GM18502 (cell line): ENCODE measurements around the gene SKAP1.
"Not testable (repeated sequence)": the region's sequence is repeated elsewhere in the genome, so short reads cannot be mapped to it uniquely, and the experiment has no call there.

Experiments used
- ATAC-seq: cut with Tn5 transposase; IDR thresholded peaks from one replicate; pipeline ENCODE4 v1.9.1; 2021; ENCODE audit warnings: mild to moderate bottlenecking; ENCODE audit not compliant: unreplicated experiment, poor library complexity

Gene SKAP1

GRCh38 chr17:48420823-48421222, 9.2 kb downstream of the SKAP1 start:
- ATAC-seq: no peak

DNA sequence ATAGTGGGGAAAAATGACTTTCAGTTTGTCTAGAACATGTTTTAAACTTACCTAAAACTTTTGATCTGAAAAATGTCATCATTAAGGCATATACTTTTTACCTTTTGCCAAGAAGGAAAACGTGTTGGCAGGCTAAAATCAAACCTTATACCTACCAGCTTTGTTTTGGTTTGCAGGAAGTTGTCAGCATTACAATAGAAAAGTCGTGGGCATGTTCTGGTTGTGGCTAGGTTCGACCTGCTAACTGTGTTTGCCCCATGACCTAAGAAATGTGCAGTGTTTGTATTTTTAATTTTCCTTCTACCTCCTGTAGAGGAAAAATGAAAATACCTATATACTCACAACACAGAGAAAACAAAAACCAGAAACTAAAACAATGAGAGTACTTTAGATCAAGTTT, 13.0 kb downstream of the SKAP1 start:
- ATAC-seq: no peak

DNA sequence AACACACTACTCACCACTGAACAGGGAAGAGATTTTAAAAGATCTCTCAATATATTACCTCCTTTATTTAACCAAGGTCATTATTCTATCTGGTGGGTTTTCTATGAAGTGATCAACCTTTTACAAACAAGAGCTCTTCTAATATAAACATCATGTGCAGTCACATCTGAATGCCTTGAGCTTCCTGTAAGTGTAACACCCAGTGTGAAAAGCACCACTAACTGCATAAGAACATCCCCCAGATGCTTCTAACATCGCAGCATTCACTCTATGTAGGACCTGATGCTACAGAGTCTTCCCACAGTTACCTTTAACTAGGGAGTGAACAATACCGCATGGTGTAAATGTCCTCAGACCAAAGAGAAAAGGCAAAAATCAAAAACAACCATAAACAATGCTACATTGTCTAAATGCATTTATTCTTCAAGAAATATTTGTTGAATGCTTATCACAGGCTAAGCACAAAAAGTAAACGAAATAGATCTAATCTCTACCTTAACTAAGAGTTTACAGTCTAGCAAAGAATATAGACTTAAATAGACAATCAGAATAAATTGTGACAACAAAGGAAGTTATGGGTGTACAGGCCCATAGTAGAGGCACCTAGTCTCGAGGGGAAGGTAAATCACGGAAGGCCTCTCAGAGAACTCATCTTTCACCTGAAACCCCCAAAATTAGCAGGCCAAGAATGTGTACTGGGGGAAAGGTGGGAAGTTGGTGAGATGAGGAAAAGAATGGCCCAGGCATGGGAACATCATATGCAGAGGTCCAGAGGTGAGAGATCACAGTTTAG, 16.2 kb downstream of the SKAP1 start:
- no peak for ATAC-seq

GRCh38 chr17:48412841-48413240, 17.2 kb downstream of the SKAP1 start:
- no peak for ATAC-seq

DNA sequence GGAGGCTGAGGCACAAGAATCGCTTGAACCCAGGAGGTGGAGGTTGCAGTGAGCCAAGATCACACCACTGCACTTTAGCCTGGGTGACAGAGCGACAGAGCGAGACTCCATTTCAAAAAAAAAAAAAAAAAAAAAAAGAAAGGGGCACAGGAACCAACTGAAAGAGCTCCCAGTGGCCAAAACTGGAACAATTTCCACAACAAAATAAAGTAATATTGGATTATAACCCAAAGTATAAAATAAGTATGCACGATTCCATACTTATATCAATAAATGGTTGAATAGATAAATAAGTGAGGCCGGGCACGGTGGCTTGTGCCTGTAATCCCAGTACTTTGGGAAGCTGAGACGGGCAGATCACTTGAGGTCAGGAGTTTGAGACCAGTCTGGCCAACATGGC, 19.2 kb downstream of the SKAP1 start:
- ATAC-seq: not testable (repeated sequence)

DNA sequence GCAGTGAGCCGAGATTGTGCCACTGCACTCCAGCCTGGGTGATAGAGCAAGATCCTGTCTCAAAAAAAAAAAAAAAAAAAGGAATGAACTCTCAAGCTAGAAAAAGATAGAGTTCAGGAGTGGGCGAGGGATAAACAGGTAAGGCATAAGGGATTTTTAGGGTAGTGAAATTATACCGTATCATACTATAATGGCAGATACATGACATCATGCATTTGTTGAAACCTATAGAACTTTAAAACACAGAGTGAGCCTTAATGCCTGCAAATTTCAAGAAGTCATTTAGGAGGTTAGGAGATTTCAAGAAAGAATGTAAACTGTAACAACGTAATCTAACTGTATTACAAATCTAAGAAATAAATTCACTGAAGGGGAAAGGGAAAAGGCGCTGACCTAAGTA, 20.4 kb downstream of the SKAP1 start:
- no peak for ATAC-seq

- no peak for ATAC-seq
Observed at GRCh38 chr17:48406936-48407567, 23.0 kb downstream of the SKAP1 start.

- no peak for ATAC-seq
Observed at GRCh38 chr17:48394821-48395220, 35.2 kb downstream of the SKAP1 start.

- ATAC-seq: no peak
Observed at GRCh38 chr17:48393283-48393682, 36.7 kb downstream of the SKAP1 start.

DNA sequence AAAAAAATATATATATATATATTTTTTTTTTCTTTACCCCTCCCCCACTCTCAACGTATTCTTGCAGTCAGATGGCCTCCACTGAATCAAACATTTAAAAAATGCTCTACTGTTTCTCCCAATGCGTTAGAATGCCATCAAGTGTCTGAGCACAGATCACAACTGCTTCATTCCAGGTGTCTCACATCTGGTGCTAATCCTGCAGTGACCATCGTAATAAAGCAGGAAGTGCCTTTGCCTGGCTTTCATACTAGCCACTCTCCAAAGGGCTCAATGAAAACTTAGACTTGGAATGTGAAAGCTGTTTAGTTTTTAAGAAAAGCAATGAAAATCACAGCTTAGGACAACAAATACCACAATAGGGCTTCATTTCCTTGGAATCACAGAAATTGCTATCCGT, 37.2 kb downstream of the SKAP1 start:
- no peak for ATAC-seq

- ATAC-seq: no peak
Observed at GRCh38 chr17:48391444-48391843, 38.6 kb downstream of the SKAP1 start.

GRCh38 chr17:48389903-48390302, 40.1 kb downstream of the SKAP1 start:
- ATAC-seq: no peak

DNA sequence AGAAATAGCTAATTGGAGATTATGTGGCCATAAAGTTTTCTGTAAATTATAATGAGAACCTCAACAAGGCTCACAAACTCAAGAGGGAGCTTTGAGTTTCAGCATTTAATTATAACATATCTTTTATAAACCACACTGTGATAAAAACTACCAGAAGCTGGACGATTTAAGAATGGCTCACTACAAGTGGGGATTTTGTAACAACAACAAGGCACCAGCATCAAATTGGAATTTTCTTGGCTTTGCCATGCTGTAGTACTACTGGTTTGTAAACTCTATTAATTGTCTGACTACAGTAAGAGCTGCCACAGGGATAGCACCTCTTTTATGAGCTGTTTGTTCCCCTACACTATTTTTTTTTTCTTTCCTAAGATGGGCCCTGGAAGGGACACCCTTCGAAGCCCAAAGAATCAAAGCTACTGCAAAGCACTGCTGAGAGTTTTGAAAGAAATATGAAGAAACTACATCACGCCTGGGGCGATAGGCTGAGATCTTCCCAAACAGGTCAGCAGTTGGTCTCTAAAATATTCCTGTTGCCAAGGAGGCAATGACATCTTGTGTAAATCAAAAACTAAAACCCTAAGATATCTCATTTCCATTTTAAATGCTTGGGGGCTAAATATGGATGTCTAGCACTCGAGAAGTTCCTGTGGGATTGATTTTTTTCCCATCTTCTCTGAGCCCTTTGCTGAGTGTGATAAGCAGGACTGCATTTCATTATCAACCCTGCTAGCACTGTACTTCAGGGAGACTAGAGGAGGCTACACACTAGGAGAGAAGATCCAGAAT, 40.9 kb downstream of the SKAP1 start:
- ATAC-seq: no peak

GRCh38 chr17:48386826-48387225, 43.2 kb downstream of the SKAP1 start:
- ATAC-seq: no peak

- ATAC-seq: no peak
Observed at GRCh38 chr17:48385319-48385718, 44.7 kb downstream of the SKAP1 start.

DNA sequence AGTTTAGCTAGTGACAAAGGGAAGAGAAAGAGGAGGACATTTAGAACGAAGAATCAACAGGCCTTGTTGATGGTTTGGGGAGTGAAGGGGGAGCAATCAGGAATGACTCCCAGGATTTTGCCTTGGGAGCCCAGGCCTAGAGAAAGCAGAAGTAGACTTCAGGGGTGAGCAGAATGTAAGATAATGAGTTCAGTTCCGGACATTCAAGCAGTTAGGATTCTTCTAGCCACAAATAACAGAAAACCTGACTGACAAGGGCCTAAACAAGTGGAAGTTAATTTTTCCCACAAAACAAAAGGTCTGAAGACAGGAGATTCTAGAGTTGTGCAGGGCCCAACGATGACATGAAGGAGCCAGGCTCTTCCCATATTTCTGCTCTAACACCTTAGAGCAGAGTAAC, 45.9 kb downstream of the SKAP1 start:
- ATAC-seq: no peak

- no peak for ATAC-seq
Observed at GRCh38 chr17:48382989-48383388, 47.0 kb downstream of the SKAP1 start.

- no peak for ATAC-seq
Observed at GRCh38 chr17:48378708-48379392, 51.2 kb downstream of the SKAP1 start.

DNA sequence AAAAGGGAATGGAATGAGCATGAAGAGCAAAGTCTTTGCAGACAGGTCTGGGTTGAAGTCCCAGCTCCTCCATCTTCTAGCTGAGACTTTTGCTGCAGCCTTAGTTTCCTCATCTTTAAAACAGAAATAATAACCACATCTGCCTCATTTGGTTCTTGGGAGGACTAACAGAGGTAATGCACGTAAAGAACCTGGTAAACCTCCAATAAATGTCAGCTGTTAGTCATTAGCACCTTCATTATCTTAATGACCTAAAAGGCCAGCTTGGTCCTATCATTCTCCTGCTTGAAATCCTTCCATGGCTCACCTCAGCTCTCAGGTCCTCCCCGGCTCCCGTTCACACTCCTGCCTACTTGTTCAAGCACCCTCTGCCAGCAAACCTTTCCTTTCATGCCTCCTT, 51.8 kb downstream of the SKAP1 start:
- ATAC-seq: no peak

- no peak for ATAC-seq
Observed at GRCh38 chr17:48376682-48377325, 53.2 kb downstream of the SKAP1 start.
